Caco-2 (cell line): Measurements from ENCODE around the gene ABCA1. TPM values are rescaled to one million over a fixed set of nuclear protein-coding genes. Genes with fewer than 3 reads are reported as not detected.

Source experiments
- BruUV-seq: library from RNA; stranded (reverse); fragments of 400-500 nt; replicated peaks from 2 replicates; lab custom pipeline; 2021; lab: Mats Ljungman, UMichigan
- CTCF ChIA-PET: fragments of 300-600 bp; sonication (Branson Sonifier 250); formaldehyde crosslinking; loops from one replicate; lab custom pipeline; 2022; ENCODE audit warnings: antibody characterized with exemption; lab: Charles Lee
- POLR2A ChIA-PET: fragments of 300-600 bp; sonication (Branson Sonifier 250); formaldehyde crosslinking; loops from one replicate; lab custom pipeline; 2022; ENCODE audit warnings: antibody characterized with exemption; lab: Charles Lee
- DNase-seq, 2 experiments: peaks; one replicate each; pipeline versions ENCODE4 v3.0.0 to v3.0.0-alpha.2; 2020 to 2022
- H3K27me3 ChIP-seq: replicated peaks from 2 replicates; pipeline ENCODE4 v1.6.0; 2011; ENCODE audit warnings: low read length; ENCODE audit not compliant: control insufficient read depth, insufficient read depth
- H3K36me3 ChIP-seq: 2 replicates; pipeline ENCODE4 v1.5.1; 2011; ENCODE audit warnings: low read length; ENCODE audit not compliant: control insufficient read depth, insufficient read depth
- H3K4me1 ChIP-seq: fragments of 250-450 bp; sonication (Bioruptor Pico); 2 replicates; pipeline ENCODE4 v1.5.1; 2020; ENCODE audit warnings: mild to moderate bottlenecking
- H3K4me3 ChIP-seq: 2 replicates; pipeline ENCODE4 v1.5.1; 2011; ENCODE audit warnings: low read depth, mild to moderate bottlenecking, control low read depth, low read length
- H3K9me3 ChIP-seq: fragments of 250-450 bp; sonication (Bioruptor Pico); 2 replicates; pipeline ENCODE4 v1.5.1; 2020; ENCODE audit warnings: mild to moderate bottlenecking, moderate library complexity
- H3K27ac Mint-ChIP-seq: one replicate; pipeline ENCODE4 v1.8.0; 2022; ENCODE audit warnings: mixed read lengths; ENCODE audit not compliant: unreplicated experiment
- H3K27me3 Mint-ChIP-seq: one replicate; pipeline ENCODE4 v1.8.0; 2022; ENCODE audit warnings: mixed read lengths; ENCODE audit not compliant: insufficient read depth, unreplicated experiment
- H3K36me3 Mint-ChIP-seq: one replicate; pipeline ENCODE4 v1.8.0; 2022; ENCODE audit warnings: mild to moderate bottlenecking, mixed read lengths; ENCODE audit not compliant: insufficient read depth, unreplicated experiment
- H3K4me1 Mint-ChIP-seq: one replicate; pipeline ENCODE4 v1.8.0; 2022; ENCODE audit warnings: low read depth, mixed read lengths; ENCODE audit not compliant: unreplicated experiment
- H3K4me3 Mint-ChIP-seq: one replicate; pipeline ENCODE4 v1.8.0; 2022; ENCODE audit warnings: mild to moderate bottlenecking, moderate library complexity, mixed read lengths; ENCODE audit not compliant: unreplicated experiment
- H3K9me3 Mint-ChIP-seq: one replicate; pipeline ENCODE4 v1.8.0; 2022; ENCODE audit warnings: mixed read lengths; ENCODE audit not compliant: unreplicated experiment
- intact Hi-C: fragments of 100-400 bp; cut with micrococcal nuclease; formaldehyde crosslinking; loops from one replicate; pipeline ENCODE4 v1.10.0; 2022; ENCODE audit not compliant: unreplicated experiment
- total RNA-seq: library from RNA; stranded (reverse); gene quantifications from 2 replicates; pipeline ENCODE4 v1.2.3, GENCODE V29; 2022
- TF ChIP-seq, protein P1 (sequence below), 2 experiments: fragments of 200-600 bp in 1 of 2; IDR thresholded peaks; 1 replicate in 1 of 2; 2 replicates in 1 of 2; pipeline versions ENCODE4 v1.5.1 to v1.8.0; 2011 to 2022; ENCODE audit warnings: antibody characterized with exemption in 1 of 2, control low read depth in 1 of 2, inconsistent platforms in 1 of 2, low read depth in 1 of 2, low read length in 1 of 2, mild to moderate bottlenecking in 1 of 2, moderate library complexity in 1 of 2; ENCODE audit not compliant: insufficient read depth in 1 of 2, severe bottlenecking in 1 of 2, unreplicated experiment in 1 of 2

The ABCA1 gene
- total RNA-seq, 1 experiment from 2014 or later = 14.0 TPM

GRCh38 chr9:104851546-104851920 lies 76.4 kb downstream of the ABCA1 start:
- H3K4me3 ChIP-seq = no peak overlapping the region
- intact Hi-C loops = no loop called here
- H3K27me3 Mint-ChIP-seq = no peaks in the 10 kb centered on the region
- peaks cover 2% of the 10 kb centered on the region; the same call in 1 of the 2 replicates for H3K36me3 ChIP-seq
- peaks cover 10% of the 10 kb centered on the region for H3K36me3 Mint-ChIP-seq
- POLR2A ChIA-PET = no interaction called here
- H3K27me3 ChIP-seq = no peaks in the 10 kb centered on the region
- no peaks in the 10 kb centered on the region for H3K9me3 Mint-ChIP-seq
- DNase-seq = no peak
- H3K4me3 Mint-ChIP-seq = no peak overlapping the region
- CTCF ChIA-PET = no interaction called here
- H3K4me1 ChIP-seq = peaks cover 13% of the 10 kb centered on the region; the same call in 1 of the 2 replicates
- no peaks in the 10 kb centered on the region for H3K9me3 ChIP-seq
- TF ChIP-seq, protein P1, sequence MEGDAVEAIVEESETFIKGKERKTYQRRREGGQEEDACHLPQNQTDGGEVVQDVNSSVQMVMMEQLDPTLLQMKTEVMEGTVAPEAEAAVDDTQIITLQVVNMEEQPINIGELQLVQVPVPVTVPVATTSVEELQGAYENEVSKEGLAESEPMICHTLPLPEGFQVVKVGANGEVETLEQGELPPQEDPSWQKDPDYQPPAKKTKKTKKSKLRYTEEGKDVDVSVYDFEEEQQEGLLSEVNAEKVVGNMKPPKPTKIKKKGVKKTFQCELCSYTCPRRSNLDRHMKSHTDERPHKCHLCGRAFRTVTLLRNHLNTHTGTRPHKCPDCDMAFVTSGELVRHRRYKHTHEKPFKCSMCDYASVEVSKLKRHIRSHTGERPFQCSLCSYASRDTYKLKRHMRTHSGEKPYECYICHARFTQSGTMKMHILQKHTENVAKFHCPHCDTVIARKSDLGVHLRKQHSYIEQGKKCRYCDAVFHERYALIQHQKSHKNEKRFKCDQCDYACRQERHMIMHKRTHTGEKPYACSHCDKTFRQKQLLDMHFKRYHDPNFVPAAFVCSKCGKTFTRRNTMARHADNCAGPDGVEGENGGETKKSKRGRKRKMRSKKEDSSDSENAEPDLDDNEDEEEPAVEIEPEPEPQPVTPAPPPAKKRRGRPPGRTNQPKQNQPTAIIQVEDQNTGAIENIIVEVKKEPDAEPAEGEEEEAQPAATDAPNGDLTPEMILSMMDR (IDR thresholded peaks at IDR 0.05; ENCODE audit: insufficient read depth in 1 of 2, low read depth in 1 of 2, low read length in 1 of 2, severe bottlenecking in 1 of 2, unreplicated experiment in 1 of 2) = no peak
- H3K4me1 Mint-ChIP-seq = peaks cover 16% of the 10 kb centered on the region
- BruUV-seq = no TSS peak
- H3K27ac Mint-ChIP-seq = no peak overlapping the region

GRCh38 chr9:104850786-104851545 lies 77.0 kb downstream of the ABCA1 start:
- no peaks in the 10 kb centered on the region for H3K27me3 Mint-ChIP-seq
- H3K9me3 ChIP-seq = no peaks in the 10 kb centered on the region
- BruUV-seq = no TSS peak
- no peak for DNase-seq
- no peaks in the 10 kb centered on the region for H3K9me3 Mint-ChIP-seq
- H3K27me3 ChIP-seq = no peaks in the 10 kb centered on the region
- TF ChIP-seq, protein P1 (IDR thresholded peaks at IDR 0.05; ENCODE audit: insufficient read depth in 1 of 2, low read depth in 1 of 2, low read length in 1 of 2, severe bottlenecking in 1 of 2, unreplicated experiment in 1 of 2) = no peak
- POLR2A ChIA-PET = no interaction called here
- intact Hi-C loops = no loop called here
- H3K4me3 Mint-ChIP-seq = no peak overlapping the region
- H3K4me1 Mint-ChIP-seq = peaks cover 10% of the 10 kb centered on the region
- H3K27ac Mint-ChIP-seq = no peak overlapping the region
- peaks cover 7% of the 10 kb centered on the region; the same call in 1 of the 2 replicates for H3K4me1 ChIP-seq
- CTCF ChIA-PET = no interaction called here
- H3K36me3 ChIP-seq = peaks cover 2% of the 10 kb centered on the region; the same call in 1 of the 2 replicates
- peaks cover 10% of the 10 kb centered on the region for H3K36me3 Mint-ChIP-seq
- H3K4me3 ChIP-seq = no peak overlapping the region

DNA sequence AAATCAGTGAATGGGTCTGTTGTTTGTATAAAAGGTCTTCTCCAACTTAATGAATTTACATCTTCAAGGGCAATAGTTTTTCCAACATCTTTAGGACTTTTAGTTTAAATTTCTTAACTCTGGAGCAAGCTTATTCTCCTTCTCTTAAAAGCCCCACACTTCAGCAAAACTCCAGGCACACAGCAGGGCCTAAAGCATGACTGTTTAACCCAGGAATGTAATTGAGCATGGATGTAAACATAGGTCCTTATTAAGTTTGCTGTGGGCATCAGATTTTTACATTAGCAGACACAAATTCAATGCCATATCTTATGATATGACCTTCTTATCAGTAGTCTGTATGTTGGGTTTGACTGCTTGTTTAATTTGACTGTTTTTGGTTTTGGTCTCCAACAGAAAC lies 78.9 kb downstream of the ABCA1 start:
- CTCF ChIA-PET = no interaction called here

More for the DNA sequence above, 78.9 kb downstream of the ABCA1 start:
- Mint-ChIP-seq H3K27me3 (no peaks in the 10 kb centered on the region), H3K4me1 (no peaks in the 10 kb centered on the region), H3K9me3 (no peaks in the 10 kb centered on the region), H3K36me3 (peaks cover 6% of the 10 kb centered on the region), H3K4me3 (no peak overlapping the region), H3K27ac (no peak overlapping the region)
- Histone ChIP-seq H3K9me3 (no peaks in the 10 kb centered on the region), H3K4me1 (no peaks in the 10 kb centered on the region), H3K4me3 (no peak overlapping the region), H3K27me3 (no peaks in the 10 kb centered on the region), H3K36me3 (no peaks in the 10 kb centered on the region)
- TF ChIP-seq, protein P1 (IDR thresholded peaks at IDR 0.05; ENCODE audit: insufficient read depth in 1 of 2, low read depth in 1 of 2, low read length in 1 of 2, severe bottlenecking in 1 of 2, unreplicated experiment in 1 of 2) = no peak
- POLR2A ChIA-PET = no interaction called here
- intact Hi-C loops = no loop called here
- no peak for DNase-seq
- BruUV-seq = no TSS peak
